GM12878 (cell line): ENCODE results near the gene GALNT9. TPM values are rescaled to one million over a fixed set of nuclear protein-coding genes. Genes with fewer than 3 reads are reported as not detected.
A peak's percentile ranks its signal among the peaks of the same experiment; 100 is the strongest.

ENCODE experiments used
- ATAC-seq: fragments of 200-7000 bp; cut with Tn5 transposase; 3 replicates; pipeline ENCODE4 v1.9.1; 2020; ENCODE audit warnings: mild to moderate bottlenecking, moderate library complexity
- BruUV-seq: library from RNA; stranded (reverse); fragments of 400-500 nt; replicated peaks from 2 replicates; lab custom pipeline; 2021; lab: Mats Ljungman, UMichigan
- CTCF ChIA-PET: fragments of 300-600 bp; sonication (Branson Sonifier 250); formaldehyde crosslinking; extraction: SDS; loops from one replicate; lab custom pipeline; 2021; ENCODE audit warnings: inconsistent platforms; lab: Yijun Ruan, JAX
- POLR2A ChIA-PET: fragments of 350-600 bp; formaldehyde crosslinking; extraction: SDS; loops from one replicate; lab custom pipeline; 2021; ENCODE audit warnings: inconsistent platforms; lab: Charles Lee
- RAD21 ChIA-PET: fragments of 300-600 bp; sonication (Branson Sonifier 250); formaldehyde crosslinking; loops from one replicate; lab custom pipeline; 2023; ENCODE audit warnings: antibody characterized with exemption; ENCODE audit not compliant: unreplicated experiment; lab: Charles Lee
- SMC1A ChIA-PET: fragments of 300-600 bp; sonication (Branson Sonifier 250); formaldehyde crosslinking; loops from one replicate; lab custom pipeline; 2023; ENCODE audit not compliant: unreplicated experiment, uncharacterized antibody; lab: Charles Lee
- DNase-seq: peaks from one replicate; pipeline ENCODE4 v3.0.0-alpha.2; 2011; ENCODE audit warnings: low read depth, low spot score
- FAIRE-seq: peaks from 3 replicates; lab custom pipeline; 2011; peaks lifted over from hg19 to GRCh38; lab: Jason Lieb, UNC
- H2AFZ ChIP-seq: 2 replicates; pipeline ENCODE4 v1.6.0; 2011; ENCODE audit warnings: low read depth, low read length, control low read depth; ENCODE audit not compliant: control insufficient read depth
- H3K27ac ChIP-seq: 2 replicates; pipeline ENCODE4 v1.5.1; 2011; ENCODE audit warnings: control low read depth; ENCODE audit not compliant: control insufficient read depth, insufficient read depth
- H3K27me3 ChIP-seq, 2 experiments: replicated peaks in 1 of 2; 2 replicates each; pipeline versions ENCODE4 v1.6.0 to v1.6.1; 2011; ENCODE audit warnings: low read length in 1 of 2; ENCODE audit not compliant: control insufficient read depth in 2 of 2, insufficient read depth in 2 of 2
- H3K36me3 ChIP-seq, 2 experiments: 2 replicates each; pipeline ENCODE4 v1.5.1; 2011; ENCODE audit warnings: low read length in 1 of 2; ENCODE audit not compliant: control insufficient read depth in 2 of 2, insufficient read depth in 2 of 2
- H3K4me1 ChIP-seq: 2 replicates; pipeline ENCODE4 v1.6.1; 2011; ENCODE audit warnings: mild to moderate bottlenecking, low read length, moderate library complexity, mixed read lengths; ENCODE audit not compliant: control insufficient read depth, insufficient read depth
- H3K4me2 ChIP-seq: 2 replicates; pipeline ENCODE4 v1.6.0; 2011; ENCODE audit warnings: control low read depth; ENCODE audit not compliant: control insufficient read depth, insufficient read depth
- H3K4me3 ChIP-seq: fragments of 200-600 bp; sonication (generic); 2 replicates; pipeline ENCODE4 v1.5.1; 2016
- H3K79me2 ChIP-seq: 2 replicates; pipeline ENCODE4 v1.6.0; 2011; ENCODE audit warnings: low read length; ENCODE audit not compliant: control insufficient read depth, insufficient read depth
- H3K9ac ChIP-seq: 2 replicates; pipeline ENCODE4 v1.8.0; 2011; ENCODE audit warnings: low read length, control low read depth, mixed read lengths; ENCODE audit not compliant: control insufficient read depth, insufficient read depth
- H3K9me3 ChIP-seq: replicated peaks from 3 replicates; pipeline ENCODE4 v1.5.1; 2011; ENCODE audit warnings: mild to moderate bottlenecking, low read length; ENCODE audit not compliant: control insufficient read depth, insufficient read depth
- H4K20me1 ChIP-seq: 2 replicates; pipeline ENCODE4 v1.6.0; 2011; ENCODE audit not compliant: control insufficient read depth, insufficient read depth
- CHD4 ChIP-seq: fragments of 200-600 bp; sonication (generic); IDR thresholded peaks from 2 replicates; pipeline ENCODE4 v1.6.1; 2016; ENCODE audit warnings: mild to moderate bottlenecking
- EED ChIP-seq: sonication (generic); IDR thresholded peaks from 2 replicates; pipeline ENCODE4 v1.6.1; 2016; ENCODE audit warnings: antibody characterized with exemption, low read depth
- ETV6 ChIP-seq, 2 experiments: fragments of 450-650 bp in 1 of 2; IDR thresholded peaks in 1 of 2; conservative IDR thresholded peaks in 1 of 2; 2 replicates each; pipeline ENCODE4 v1.6.1; 2014; ENCODE audit warnings: antibody characterized with exemption in 1 of 2, borderline replicate concordance in 1 of 2, low read depth in 1 of 2, mild to moderate bottlenecking in 1 of 2, moderate library complexity in 1 of 2
- MYB ChIP-seq: fragments of 150-350 bp; IDR thresholded peaks from 2 replicates; pipeline ENCODE4 v1.6.1; 2014; ENCODE audit warnings: mild to moderate bottlenecking, low read depth, low read length, borderline replicate concordance
- NR2C2 ChIP-seq: IDR thresholded peaks from 2 replicates; pipeline ENCODE4 v1.6.1; 2011; ENCODE audit warnings: borderline replicate concordance, low read depth; ENCODE audit not compliant: control insufficient read depth, insufficient read length
- PAX5 ChIP-seq: IDR thresholded peaks from 2 replicates; pipeline ENCODE4 v1.6.1; 2011; ENCODE audit warnings: low read depth, low read length, borderline replicate concordance
- POLR2AphosphoS5 ChIP-seq: IDR thresholded peaks from 2 replicates; pipeline ENCODE4 v1.6.1; 2011; ENCODE audit warnings: mild to moderate bottlenecking, low read length, inconsistent platforms
- RB1 ChIP-seq: fragments of 450-650 bp; formaldehyde crosslinking; IDR thresholded peaks from 2 replicates; pipeline ENCODE4 v1.6.1; 2017; ENCODE audit warnings: mild to moderate bottlenecking, borderline replicate concordance
- SKIL ChIP-seq: fragments of 450-650 bp; IDR thresholded peaks from 2 replicates; pipeline ENCODE4 v1.6.1; 2017; ENCODE audit warnings: mild to moderate bottlenecking, low read depth, inconsistent platforms; ENCODE audit not compliant: poor library complexity, severe bottlenecking
- SMAD1 ChIP-seq: fragments of 450-650 bp; IDR thresholded peaks from 2 replicates; pipeline ENCODE4 v1.6.1; 2018; ENCODE audit warnings: mild to moderate bottlenecking, low read depth; ENCODE audit not compliant: partially characterized antibody
- SUZ12 ChIP-seq: fragments of 200-600 bp; sonication (generic); IDR thresholded peaks from one replicate; pipeline ENCODE4 v1.6.1; 2018; ENCODE audit warnings: antibody characterized with exemption, mild to moderate bottlenecking; ENCODE audit not compliant: unreplicated experiment
- TCF7 ChIP-seq: IDR thresholded peaks from 2 replicates; pipeline ENCODE4 v1.6.1; 2014; ENCODE audit warnings: antibody characterized with exemption, borderline replicate concordance
- YY1 ChIP-seq: IDR thresholded peaks from 2 replicates; pipeline ENCODE4 v1.6.1; 2011; ENCODE audit warnings: low read depth, mild to moderate bottlenecking, low read length
- WGBS: methylation state at CpG from one replicate; pipeline ENCODE4 v1.1.6; 2016; ENCODE audit warnings: low lambda C conversion rate; ENCODE audit not compliant: insufficient replicate concordance, insufficient coverage; ENCODE audit errors: missing lambda C conversion rate; 5-methylcytosine and 5-hydroxymethylcytosine counted together
- in situ Hi-C: fragments of 300-500 bp; cut with MboI; formaldehyde crosslinking; loops from 9 replicates; pipeline ENCODE4 v1.14.3; 2018; ENCODE audit warnings: mixed read lengths
- intact Hi-C: fragments of 100-400 bp; cut with micrococcal nuclease; formaldehyde crosslinking; loops from one replicate; pipeline ENCODE4 v1.14.2; 2022; ENCODE audit not compliant: unreplicated experiment
- polyA plus RNA-seq, 11 experiments: library from polyadenylated mRNA; depleted of rRNA in 4 of 11; unstranded in 6 of 11; stranded (reverse) in 5 of 11; fragments of >200 nt; fragmentation: Nextera tagmentation in 4 of 11; fragmentation: Illumina TruSeq in 1 of 11; extraction: Ambion mirVana in 4 of 11; extraction: Trizol in 1 of 11; gene quantifications; 1 replicate in 1 of 11; 2 replicates in 10 of 11; pipeline versions ENCODE4 v1.2.1 to v1.2.3, GENCODE V29; 2011 to 2016; ENCODE audit warnings: inconsistent platforms in 2 of 11, missing spikeins in 2 of 11, low read depth in 1 of 11
- total RNA-seq, 4 experiments: library from RNA; depleted of rRNA in 3 of 4; stranded (reverse); fragments of >200 nt in 3 of 4; fragmentation: Illumina TruSeq in 1 of 4; extraction: Trizol in 1 of 4; gene quantifications; 2 replicates each; pipeline versions ENCODE4 v1.2.1 to v1.2.3, GENCODE V29; 2013 to 2021

Gene GALNT9
- total and polyA plus RNA-seq, 10 of the 15 experiments (the other 5 are each of a cell fraction or from before 2014, with no cell fraction given), result 0.04 TPM; not detected in 9

- Histone ChIP-seq H3K4me1 (no peaks in the 10 kb centered on the region), H3K9me3 (no peaks in the 10 kb centered on the region; the same call in 2 of the 3 replicates), H3K27ac (no peak overlapping the region), H3K9ac (no peak overlapping the region), H3K36me3 (no peaks in the 10 kb centered on the region), H3K27me3 (no peaks in the 10 kb centered on the region; a peak in 1 of 4 replicates), H3K79me2 (no peaks in the 10 kb centered on the region), H2AFZ (no peak overlapping the region), H3K4me3 (no peak overlapping the region), H3K4me2 (no peak overlapping the region), H4K20me1 (no peaks in the 10 kb centered on the region)
- POLR2A ChIA-PET, result no interaction called here
- BruUV-seq, result no TSS peak
- RAD21 ChIA-PET, result no interaction called here
- ATAC-seq, result no peak
- no peak for FAIRE-seq
- WGBS, result 20% methylated on average over 5 of the region's 5 CpGs
- intact Hi-C loops (no loop called here), in situ Hi-C loops (no loop called here)
- SMC1A ChIA-PET, result no interaction called here
- DNase-seq, result no peak
- peak; percentile 26 for TF ChIP-seq NR2C2
- TF ChIP-seq RB1, result no peak
- CTCF ChIA-PET, result no interaction called here
Observed at GRCh38 chr12:132330549-132330881, 1.1 kb upstream of the GALNT9 start.

- no peaks in the 10 kb centered on the region; the same call in 2 of the 3 replicates for H3K9me3 ChIP-seq
- DNase-seq, result no peak
- intact Hi-C loops, result no loop called here
- H3K27ac ChIP-seq, result no peak overlapping the region
- H3K4me1 ChIP-seq, result no peaks in the 10 kb centered on the region
- no peaks in the 10 kb centered on the region for H3K36me3 ChIP-seq
- CTCF ChIA-PET, result no interaction called here
- RAD21 ChIA-PET, result no interaction called here
- H3K9ac ChIP-seq, result no peak overlapping the region
- in situ Hi-C loops, result no loop called here
- SMC1A ChIA-PET, result no interaction called here
- H4K20me1 ChIP-seq, result no peaks in the 10 kb centered on the region
- H3K79me2 ChIP-seq, result no peaks in the 10 kb centered on the region
- POLR2A ChIA-PET, result no interaction called here
- no peak overlapping the region for H3K4me3 ChIP-seq
- no peak overlapping the region for H2AFZ ChIP-seq
- ATAC-seq, result no peak
- 22% methylated on average over 12 of the region's 49 CpGs for WGBS
- H3K4me2 ChIP-seq, result no peak overlapping the region
- no peaks in the 10 kb centered on the region; a peak in 1 of 4 replicates for H3K27me3 ChIP-seq
- no peak for FAIRE-seq
- BruUV-seq, result no TSS peak
- TF ChIP-seq PAX5 (no peak), ETV6 (conservative IDR thresholded peaks at IDR 0.05 in 1 of 2, IDR thresholded peaks at IDR 0.05 in 1 of 2; ENCODE audit: borderline replicate concordance in 1 of 2, low read depth in 1 of 2) (no peak), POLR2AphosphoS5 (no peak), SKIL (no peak), YY1 (no peak), SUZ12 (no peak), SMAD1 (no peak), MYB (no peak), CHD4 (no peak), EED (no peak), TCF7 (no peak)
Observed at GRCh38 chr12:132329720-132330548, 545 bp upstream of the GALNT9 start.
